ENCODE data around the gene MEAK7. TPM values are rescaled to one million over a fixed set of nuclear protein-coding genes. Genes with fewer than 3 reads are reported as not detected.

The MEAK7 gene
- total RNA-seq, 1 experiment from 2014 or later: 19.2 TPM

GRCh38 chr16:84498859-84499620 is 5.4 kb downstream of the MEAK7 start:
- 0 out of 2 replicates have a peak overlapping the region, but pooled peaks have one; percentile 9 for H3K4me3 ChIP-seq (ENCODE audit: low read length)
- H3K79me2 ChIP-seq (ENCODE audit: low read length): peaks cover 44% of the 10 kb centered on the region
- H3K4me2 ChIP-seq (ENCODE audit: low read length): peak overlapping the region; percentile 69
- no peaks in the 10 kb centered on the region for H3K9me3 ChIP-seq (ENCODE audit: low read length)
- no peak overlapping the region for H2AFZ ChIP-seq (ENCODE audit: low read length)
- peaks cover 40% of the 10 kb centered on the region for H3K36me3 ChIP-seq (ENCODE audit: low read depth, low read length)
- no peak for TF ChIP-seq CTCF (conservative IDR thresholded peaks at IDR 0.05; ENCODE audit: low read depth, low read length)
- TF ChIP-seq EZH2phosphoT487 (IDR thresholded peaks at IDR 0.05; ENCODE audit: borderline replicate concordance, low read length): no peak
- no peak for TF ChIP-seq EZH2 (IDR thresholded peaks at IDR 0.05; ENCODE audit: low read length, unreplicated experiment)
- no TSS peak for BruUV-seq (replicated peaks)
- no peaks in the 10 kb centered on the region for H3K9me2 ChIP-seq (replicated peaks; ENCODE audit: low read length)
- peak; percentile 14 for ATAC-seq
- peaks cover 12% of the 10 kb centered on the region for H3F3A ChIP-seq (ENCODE audit: low read length, unreplicated experiment)
- peak; percentile 65 for DNase-seq
- H3K9ac ChIP-seq (ENCODE audit: low read length): peak overlapping the region; percentile 47
- intact Hi-C loops (cut with micrococcal nuclease): no loop called here
- peak overlapping the region; percentile 100 for H3K27ac ChIP-seq (ENCODE audit: low read length)
- no peaks in the 10 kb centered on the region for H3K27me3 ChIP-seq (ENCODE audit: low read length)
- H3K4me1 ChIP-seq (ENCODE audit: insufficient read depth, low read length): peaks cover 56% of the 10 kb centered on the region
- CTCF ChIA-PET: no interaction called here
- no peaks in the 10 kb centered on the region for H4K20me1 ChIP-seq (ENCODE audit: low read length)
- POLR2A ChIA-PET (ENCODE audit: unreplicated experiment): no interaction called here

- Histone ChIP-seq H3F3A (ENCODE audit: low read length, unreplicated experiment) (peaks cover 10% of the 10 kb centered on the region), H4K20me1 (ENCODE audit: low read length) (no peaks in the 10 kb centered on the region), H3K27ac (ENCODE audit: low read length) (peak overlapping the region; percentile 100; the same call in 1 of the 2 replicates), H3K79me2 (ENCODE audit: low read length) (peaks cover 36% of the 10 kb centered on the region), H3K9ac (ENCODE audit: low read length) (no peak overlapping the region), H3K4me2 (ENCODE audit: low read length) (no peak overlapping the region), H3K4me1 (ENCODE audit: insufficient read depth, low read length) (peaks cover 48% of the 10 kb centered on the region), H3K36me3 (ENCODE audit: low read depth, low read length) (peaks cover 47% of the 10 kb centered on the region), H3K27me3 (ENCODE audit: low read length) (no peaks in the 10 kb centered on the region), H3K4me3 (ENCODE audit: low read length) (no peak overlapping the region), H3K9me2 (replicated peaks; ENCODE audit: low read length) (no peaks in the 10 kb centered on the region), H3K9me3 (ENCODE audit: low read length) (no peaks in the 10 kb centered on the region), H2AFZ (ENCODE audit: low read length) (no peak overlapping the region)
- intact Hi-C loops (cut with micrococcal nuclease): no loop called here
- CTCF ChIA-PET: no interaction called here
- no peak for ATAC-seq
- POLR2A ChIA-PET (ENCODE audit: unreplicated experiment): no interaction called here
- TF ChIP-seq EZH2 (IDR thresholded peaks at IDR 0.05; ENCODE audit: low read length, unreplicated experiment) (no peak), EZH2phosphoT487 (IDR thresholded peaks at IDR 0.05; ENCODE audit: borderline replicate concordance, low read length) (no peak), CTCF (conservative IDR thresholded peaks at IDR 0.05; ENCODE audit: low read depth, low read length) (no peak)
- DNase-seq: no peak
- no TSS peak for BruUV-seq (replicated peaks)
These were observed 6.2 kb downstream of the MEAK7 start for GRCh38 chr16:84498223-84498610.
